22Rv1 (cell line): ENCODE results near the gene RNLS.

Source experiments
- ZFX ChIP-seq: fragments of 450-650 bp; IDR thresholded peaks from 2 replicates; pipeline ENCODE4 v1.6.1; 2017; ENCODE audit warnings: antibody characterized with exemption, borderline replicate concordance
- TF ChIP-seq, protein P1 (sequence below): fragments of 450-650 bp; IDR thresholded peaks from 2 replicates; pipeline ENCODE4 v1.5.1; 2017; ENCODE audit warnings: mild to moderate bottlenecking

DNA sequence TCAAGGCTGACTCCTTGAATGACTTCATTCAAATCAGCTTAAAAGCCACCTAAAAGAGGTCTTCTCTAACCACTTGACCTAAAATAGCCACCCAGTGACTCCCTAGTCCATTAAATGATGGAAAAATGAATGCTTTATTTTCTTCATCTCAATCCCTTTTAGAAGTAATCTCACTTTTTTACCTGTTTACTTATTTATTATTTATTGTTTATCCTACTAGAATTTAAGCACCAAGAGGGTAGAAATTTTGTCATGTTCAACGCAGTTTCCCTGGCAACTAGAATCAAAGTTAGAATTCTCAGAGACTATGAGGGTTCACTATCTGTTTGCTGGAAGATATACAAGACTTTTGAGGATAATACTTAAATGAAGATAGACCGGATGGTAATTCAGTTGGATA lies 3.3 kb upstream of the RNLS start, which contains the start of gene LIPJ:
- TF ChIP-seq, protein P1, sequence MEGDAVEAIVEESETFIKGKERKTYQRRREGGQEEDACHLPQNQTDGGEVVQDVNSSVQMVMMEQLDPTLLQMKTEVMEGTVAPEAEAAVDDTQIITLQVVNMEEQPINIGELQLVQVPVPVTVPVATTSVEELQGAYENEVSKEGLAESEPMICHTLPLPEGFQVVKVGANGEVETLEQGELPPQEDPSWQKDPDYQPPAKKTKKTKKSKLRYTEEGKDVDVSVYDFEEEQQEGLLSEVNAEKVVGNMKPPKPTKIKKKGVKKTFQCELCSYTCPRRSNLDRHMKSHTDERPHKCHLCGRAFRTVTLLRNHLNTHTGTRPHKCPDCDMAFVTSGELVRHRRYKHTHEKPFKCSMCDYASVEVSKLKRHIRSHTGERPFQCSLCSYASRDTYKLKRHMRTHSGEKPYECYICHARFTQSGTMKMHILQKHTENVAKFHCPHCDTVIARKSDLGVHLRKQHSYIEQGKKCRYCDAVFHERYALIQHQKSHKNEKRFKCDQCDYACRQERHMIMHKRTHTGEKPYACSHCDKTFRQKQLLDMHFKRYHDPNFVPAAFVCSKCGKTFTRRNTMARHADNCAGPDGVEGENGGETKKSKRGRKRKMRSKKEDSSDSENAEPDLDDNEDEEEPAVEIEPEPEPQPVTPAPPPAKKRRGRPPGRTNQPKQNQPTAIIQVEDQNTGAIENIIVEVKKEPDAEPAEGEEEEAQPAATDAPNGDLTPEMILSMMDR = no peak
- no peak for TF ChIP-seq ZFX
